ENCODE measurements around the gene SLC6A13. TPM values are rescaled to one million over a fixed set of nuclear protein-coding genes. Genes with fewer than 3 reads are reported as not detected.

The SLC6A13 gene
- total and polyA plus RNA-seq, 2 of the 8 experiments (the other 6 are each of a cell fraction or from before 2014, with no cell fraction given): 0.03 TPM; not detected in 1

- Histone ChIP-seq H4K5ac (ENCODE audit: insufficient read length, low read depth, low read length) (no peak overlapping the region), H2AK5ac (ENCODE audit: low read depth, low read length) (no peak overlapping the region), H3K36me3 (ENCODE audit: control insufficient read depth in 2 of 4, insufficient read depth in 4 of 4, low read length in 3 of 4) (no peaks in the 10 kb centered on the region), H3K23ac (ENCODE audit: insufficient read length) (no peak overlapping the region), H3K4me1 (replicated peaks in 1 of 4; ENCODE audit: control insufficient read depth in 3 of 4, insufficient read depth in 4 of 4, low read length in 3 of 4) (peaks cover 0 to 20% (median 15%) of the 10 kb centered on the region in 4 experiments; a peak in 6 of 7 replicates), H2BK12ac (ENCODE audit: low read depth, low read length) (no peak overlapping the region), H4K8ac (ENCODE audit: extremely low read depth, insufficient read depth, low read length) (peak overlapping the region; percentile 45; the same call in 1 of the 2 replicates), H3K79me1 (ENCODE audit: low read depth, low read length) (no peaks in the 10 kb centered on the region), H4K20me1 (replicated peaks in 1 of 2; ENCODE audit: control insufficient read depth in 1 of 2, insufficient read depth in 2 of 2, low read length in 2 of 2) (peaks cover 0 to 2% of the 10 kb centered on the region in 2 experiments), H3K4ac (replicated peaks; ENCODE audit: insufficient read length, low read depth, low read length) (no peak overlapping the region), H3K27me3 (replicated peaks in 1 of 4; ENCODE audit: control insufficient read depth in 3 of 4, extremely low read depth in 1 of 4, insufficient read depth in 3 of 4, low read length in 3 of 4) (peaks cover 0 to 16% (median 13%) of the 10 kb centered on the region in 4 experiments; a peak in 4 of 7 replicates), H3K9me3 (ENCODE audit: insufficient read depth in 2 of 2, low read depth in 1 of 2, low read length in 1 of 2) (no peaks in the 10 kb centered on the region), H3K14ac (ENCODE audit: insufficient read length) (no peak overlapping the region), H3K4me2 (ENCODE audit: insufficient read depth in 1 of 2, low read depth in 2 of 2, low read length in 2 of 2) (0 out of 4 replicates have a peak overlapping the region, but pooled peaks of 1 of the 2 experiments have one; percentile 3), H3K27ac (ENCODE audit: low read depth, low read length) (no peak overlapping the region), H3K4me3 (ENCODE audit: extremely low read depth in 1 of 4, insufficient read depth in 2 of 4, low read depth in 3 of 4, low read length in 4 of 4) (no peak overlapping the region), H2BK120ac (replicated peaks; ENCODE audit: low read depth, low read length) (no peak overlapping the region), H2BK15ac (ENCODE audit: low read length) (0 out of 2 replicates have a peak overlapping the region, but pooled peaks have one; percentile 40), H4K91ac (replicated peaks; ENCODE audit: insufficient read length, low read length) (no peak overlapping the region), H3K18ac (ENCODE audit: extremely low read depth, low read length) (no peak overlapping the region), H3K56ac (replicated peaks; ENCODE audit: insufficient read length, low read depth, low read length) (no peak overlapping the region), H3K9ac (replicated peaks in 1 of 4; ENCODE audit: extremely low read depth in 1 of 4, low read depth in 3 of 4, low read length in 3 of 4) (no peak overlapping the region; a peak in 1 of 7 replicates), H2AFZ (ENCODE audit: low read length) (no peak overlapping the region), H2BK5ac (ENCODE audit: low read depth, low read length) (no peak overlapping the region), H2BK20ac (ENCODE audit: low read length) (no peak overlapping the region), H3K79me2 (ENCODE audit: control insufficient read depth in 1 of 2, insufficient read depth in 2 of 2, low read length in 2 of 2) (no peaks in the 10 kb centered on the region), H3K23me2 (ENCODE audit: low read depth, low read length) (peaks cover 3% of the 10 kb centered on the region; the same call in 1 of the 2 replicates)
- WGBS, 2 experiments (ENCODE audit: extremely low coverage in 1 of 2, insufficient coverage in 1 of 2, insufficient read length in 1 of 2, insufficient replicate concordance in 2 of 2, low coverage in 1 of 2, low lambda C conversion rate in 2 of 2, missing lambda C conversion rate in 1 of 2): 71% methylated on average over 12 of the region's 12 CpGs; no CpG with 5 or more reads in 1 of the 2 experiments
- DNase-seq (ENCODE audit: low read depth in 1 of 2, low spot score in 2 of 2): no peak
- no peak for FAIRE-seq
- ChIA-PET POLR2A (ENCODE audit: partially characterized antibody) (interaction anchor here (0.7 to 2.0 kb wide), 5 partner anchors 10 to 31 kb away, joined by 3 to 8 read pairs (median 4); no protein-coding TSS in a partner anchor), CTCF (ENCODE audit: partially characterized antibody) (interaction anchor here (0.7 to 3.4 kb wide), 8 partner anchors 10 to 69 kb away, joined by 3 to 19 read pairs (median 5); no protein-coding TSS in a partner anchor)
- TF ChIP-seq ASH2L (IDR thresholded peaks at IDR 0.05; ENCODE audit: low read length) (no peak), E2F6 (IDR thresholded peaks at IDR 0.05) (no peak), FOSL1 (IDR thresholded peaks at IDR 0.05; ENCODE audit: insufficient read depth, low read depth, low read length) (no peak), RNF2 (IDR thresholded peaks at IDR 0.05; ENCODE audit: borderline replicate concordance, low read depth, low read length, missing control alignments, poor library complexity, severe bottlenecking) (no peak), KDM4A (IDR thresholded peaks at IDR 0.05; ENCODE audit: low read depth, low read length, severe bottlenecking) (no peak), GTF2F1 (IDR thresholded peaks at IDR 0.05; ENCODE audit: borderline replicate concordance, low read depth, low read length) (no peak), HDAC2 (IDR thresholded peaks at IDR 0.05; ENCODE audit: borderline replicate concordance in 1 of 2, low read depth in 2 of 2, low read length in 2 of 2) (no peak), SAP30 (IDR thresholded peaks at IDR 0.05; ENCODE audit: insufficient read depth, insufficient replicate concordance, low read length) (no peak), RAD21 (IDR thresholded peaks at IDR 0.05 in 1 of 2, conservative IDR thresholded peaks at IDR 0.05 in 1 of 2; ENCODE audit: low read depth in 2 of 2, low read length in 2 of 2) (no peak), CEBPB (IDR thresholded peaks at IDR 0.05; ENCODE audit: low read depth, low read length) (no peak)
Measured at GRCh38 chr12:213527-213932, 49.1 kb downstream of the SLC6A13 start.
